Lung (tissue), 12 donors: ENCODE results near the gene RASAL2. TPM values are rescaled to one million over a fixed set of nuclear protein-coding genes. Genes with fewer than 3 reads are reported as not detected.

Source experiments
- ATAC-seq: fragments of 200-7000 bp; cut with Tn5 transposase; one replicate; pipeline ENCODE4 v1.9.1; 2020; ENCODE audit warnings: moderate number of reproducible peaks; ENCODE audit not compliant: insufficient read depth, low FRiP score
- DNase-seq, 3 donors: peaks; one replicate each; pipeline ENCODE4 v3.0.0-alpha.2; 2013 to 2017
- H3K27ac ChIP-seq, 2 donors: one replicate each; pipeline ENCODE4 v1.5.1; 2013; ENCODE audit warnings: mild to moderate bottlenecking in 2 of 2, moderate library complexity in 2 of 2, control low read depth in 1 of 2, inconsistent platforms in 1 of 2, low read depth in 1 of 2, low read length in 1 of 2
- H3K27me3 ChIP-seq, 3 donors: one replicate each; pipeline ENCODE4 v1.5.1; 2013; ENCODE audit warnings: low read length in 2 of 3; ENCODE audit not compliant: control insufficient read depth in 3 of 3, insufficient read depth in 3 of 3
- H3K36me3 ChIP-seq, 4 donors: one replicate each; pipeline ENCODE4 v1.5.1; 2013; ENCODE audit warnings: low read length in 4 of 4, mild to moderate bottlenecking in 1 of 4, moderate library complexity in 1 of 4; ENCODE audit not compliant: control insufficient read depth in 4 of 4, insufficient read depth in 4 of 4
- H3K4me1 ChIP-seq, 5 donors: one replicate each; pipeline ENCODE4 v1.5.1; 2013; ENCODE audit warnings: low read length in 5 of 5, mild to moderate bottlenecking in 2 of 5, moderate library complexity in 1 of 5; ENCODE audit not compliant: control insufficient read depth in 5 of 5, insufficient read depth in 5 of 5
- H3K4me3 ChIP-seq: one replicate; pipeline ENCODE4 v1.5.1; 2013; ENCODE audit warnings: mild to moderate bottlenecking, control low read depth, moderate library complexity
- H3K9ac ChIP-seq, 2 donors: one replicate each; pipeline ENCODE4 v1.5.1; 2013; ENCODE audit warnings: low read length in 2 of 2, control low read depth in 1 of 2; ENCODE audit not compliant: insufficient read depth in 1 of 2
- H3K9me3 ChIP-seq, 4 donors: one replicate each; pipeline ENCODE4 v1.5.1; 2013; ENCODE audit warnings: low read length in 3 of 4, mild to moderate bottlenecking in 1 of 4, moderate library complexity in 1 of 4; ENCODE audit not compliant: control insufficient read depth in 4 of 4, insufficient read depth in 3 of 4
- WGBS, 2 donors: extraction: QIAGEN DNeasy Blood & Tissue Kit; methylation state at CpG; one replicate each; pipeline ENCODE4 v1.1.7; 2013; 5-methylcytosine and 5-hydroxymethylcytosine counted together
- polyA plus RNA-seq, 2 donors: library from polyadenylated mRNA; stranded (reverse); fragments of 200-250 nt; gene quantifications; one replicate each; pipeline ENCODE4 v1.2.1, GENCODE V29; 2013
- total RNA-seq, 2 donors: library from RNA; depleted of rRNA in 1 of 2; stranded (reverse); fragments of >200 nt in 1 of 2; gene quantifications; one replicate each; pipeline ENCODE4 v1.2.1, GENCODE V29; 2014 to 2021
- TF ChIP-seq, protein P1 (sequence below): IDR thresholded peaks from 2 replicates; pipeline ENCODE4 v1.5.1; 2012; ENCODE audit warnings: mild to moderate bottlenecking; ENCODE audit errors: control extremely low read depth, extremely low read depth
- donor health status: control.
- donor health status: control.
- donor health status: Bipolar disorder and iron deficiency.
- donor health status: healthy.
- donor health status: DM: yes; HTN: yes; CAD: no.

RASAL2 gene
- total and polyA plus RNA-seq, 4 donors, result 4.9 to 34.8 (median 15.8) TPM

DNA sequence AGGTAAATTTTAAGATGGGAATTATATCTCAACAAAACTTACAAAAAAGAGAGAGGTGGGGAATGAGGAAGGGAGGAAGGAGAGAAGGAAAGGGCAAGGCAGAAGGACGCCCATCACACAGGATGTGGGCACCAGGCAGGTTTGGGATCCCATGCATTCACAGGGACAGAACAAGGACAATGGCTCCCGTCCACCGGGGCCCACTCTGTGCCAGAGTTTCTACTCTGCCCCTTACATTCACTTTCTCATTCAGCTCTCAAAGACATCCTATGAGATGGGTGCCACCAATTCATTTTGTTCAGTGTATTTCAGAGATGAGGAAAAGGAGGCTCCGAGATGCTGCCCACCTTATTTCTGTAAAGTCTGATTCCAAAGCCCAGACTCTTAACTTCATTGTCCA, 395.5 kb downstream of the RASAL2 start:
- ATAC-seq, result no peak
- Histone ChIP-seq H3K9ac (no peak overlapping the region), H3K36me3 (no peaks in the 10 kb centered on the region), H3K9me3 (no peaks in the 10 kb centered on the region), H3K27ac (no peak overlapping the region), H3K4me1 (peaks cover 0 to 12% (median 6%) of the 10 kb centered on the region in 5 donors), H3K27me3 (no peaks in the 10 kb centered on the region), H3K4me3 (no peak overlapping the region)
- DNase-seq, result no peak
- WGBS, 2 donors, result 91% methylated on average over 4 of the region's 4 CpGs
- TF ChIP-seq, protein P1, sequence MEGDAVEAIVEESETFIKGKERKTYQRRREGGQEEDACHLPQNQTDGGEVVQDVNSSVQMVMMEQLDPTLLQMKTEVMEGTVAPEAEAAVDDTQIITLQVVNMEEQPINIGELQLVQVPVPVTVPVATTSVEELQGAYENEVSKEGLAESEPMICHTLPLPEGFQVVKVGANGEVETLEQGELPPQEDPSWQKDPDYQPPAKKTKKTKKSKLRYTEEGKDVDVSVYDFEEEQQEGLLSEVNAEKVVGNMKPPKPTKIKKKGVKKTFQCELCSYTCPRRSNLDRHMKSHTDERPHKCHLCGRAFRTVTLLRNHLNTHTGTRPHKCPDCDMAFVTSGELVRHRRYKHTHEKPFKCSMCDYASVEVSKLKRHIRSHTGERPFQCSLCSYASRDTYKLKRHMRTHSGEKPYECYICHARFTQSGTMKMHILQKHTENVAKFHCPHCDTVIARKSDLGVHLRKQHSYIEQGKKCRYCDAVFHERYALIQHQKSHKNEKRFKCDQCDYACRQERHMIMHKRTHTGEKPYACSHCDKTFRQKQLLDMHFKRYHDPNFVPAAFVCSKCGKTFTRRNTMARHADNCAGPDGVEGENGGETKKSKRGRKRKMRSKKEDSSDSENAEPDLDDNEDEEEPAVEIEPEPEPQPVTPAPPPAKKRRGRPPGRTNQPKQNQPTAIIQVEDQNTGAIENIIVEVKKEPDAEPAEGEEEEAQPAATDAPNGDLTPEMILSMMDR, result no peak

DNA sequence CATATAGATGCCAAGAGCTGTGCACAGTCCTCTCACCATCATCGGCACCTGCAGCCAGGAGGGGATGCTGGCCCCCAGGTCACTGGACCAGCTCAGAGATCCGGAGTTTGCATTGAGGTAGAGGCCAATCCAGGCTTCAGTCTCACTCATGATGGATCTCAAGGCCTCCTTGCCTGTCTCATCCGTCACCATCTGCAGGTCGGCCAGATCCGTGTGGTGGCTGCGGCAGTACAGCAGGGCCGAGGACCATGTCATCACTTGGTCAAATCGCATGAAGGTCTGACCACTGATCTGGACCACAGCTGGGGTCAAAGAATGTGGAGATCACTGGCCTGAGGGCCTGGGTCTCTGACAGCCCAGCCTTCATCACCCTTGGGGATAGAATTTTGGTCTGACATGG, 396.2 kb downstream of the RASAL2 start:
- Histone ChIP-seq H3K9ac (no peak overlapping the region), H3K9me3 (no peaks in the 10 kb centered on the region), H3K36me3 (no peaks in the 10 kb centered on the region), H3K27ac (no peak overlapping the region), H3K4me1 (peaks cover 0 to 12% (median 6%) of the 10 kb centered on the region in 5 donors), H3K27me3 (no peaks in the 10 kb centered on the region), H3K4me3 (no peak overlapping the region)
- ATAC-seq (no peak), DNase-seq (no peak)
- 96 to 97% methylated on average over 8 of the region's 8 CpGs for WGBS, 2 donors
- TF ChIP-seq, protein P1, result no peak

DNA sequence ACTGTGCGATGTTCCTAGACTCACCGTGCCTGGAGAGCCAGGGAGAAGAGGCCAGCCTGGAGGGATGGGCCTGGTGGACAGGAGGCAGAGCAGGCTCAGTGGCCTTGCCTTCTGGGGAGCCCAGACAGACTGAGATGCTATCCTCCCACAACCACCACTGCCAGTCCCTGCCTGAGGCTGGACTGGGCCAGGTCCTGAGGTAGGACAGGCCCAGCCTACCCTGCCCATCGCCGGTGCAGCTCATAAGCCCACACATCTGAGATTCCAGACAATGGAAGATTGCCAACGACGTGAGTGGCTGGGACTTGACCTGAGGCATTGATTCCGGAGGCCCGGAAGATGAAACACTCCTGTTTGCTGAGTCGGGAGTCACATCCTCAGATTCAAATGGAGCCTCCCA, 397.1 kb downstream of the RASAL2 start:
- DNase-seq, result no peak
- H3K27ac ChIP-seq, result no peak overlapping the region
- H3K9ac ChIP-seq, result no peak overlapping the region
- ATAC-seq, result no peak
- peaks cover 0 to 12% (median 4%) of the 10 kb centered on the region in 5 donors for H3K4me1 ChIP-seq
- no peak overlapping the region for H3K4me3 ChIP-seq
- 92 to 95% methylated on average over 9 of the region's 9 CpGs for WGBS, 2 donors
- TF ChIP-seq, protein P1, result no peak
- no peaks in the 10 kb centered on the region for H3K9me3 ChIP-seq
- H3K36me3 ChIP-seq, result no peaks in the 10 kb centered on the region
- H3K27me3 ChIP-seq, result no peaks in the 10 kb centered on the region

DNA sequence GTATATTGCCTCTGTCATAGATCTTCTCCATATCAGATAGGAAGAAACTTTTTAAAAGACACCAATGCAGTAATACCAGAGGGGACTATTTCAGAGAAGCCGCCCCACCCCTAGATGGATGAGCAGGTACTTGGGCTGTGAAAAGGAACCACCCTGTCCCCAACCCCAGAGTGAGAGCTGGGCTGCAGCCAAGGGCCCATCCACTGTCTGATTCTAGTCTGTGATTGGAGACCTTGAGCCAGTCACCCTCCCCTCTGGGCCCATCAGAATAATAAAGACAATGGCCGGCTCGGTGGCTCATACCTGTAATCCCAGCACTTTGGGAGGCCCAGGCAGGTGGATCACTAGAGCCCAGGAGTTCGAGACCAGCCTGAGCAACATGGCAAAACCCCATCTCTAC, 397.8 kb downstream of the RASAL2 start:
- DNase-seq, result no peak
- TF ChIP-seq, protein P1, result no peak
- Histone ChIP-seq H3K9me3 (no peaks in the 10 kb centered on the region), H3K9ac (no peak overlapping the region), H3K36me3 (no peaks in the 10 kb centered on the region), H3K4me3 (no peak overlapping the region), H3K27me3 (no peaks in the 10 kb centered on the region), H3K27ac (no peak overlapping the region), H3K4me1 (peaks cover 0 to 6% (median 4%) of the 10 kb centered on the region in 5 donors)
- 95 to 96% methylated on average over 4 of the region's 4 CpGs for WGBS, 2 donors
- no peak for ATAC-seq
